GM23248 (cell line): ENCODE results near the gene AQP12A.

Experiments used
- EZH2 ChIP-seq: fragments of 200-600 bp; sonication (generic); IDR thresholded peaks from 2 replicates; pipeline ENCODE4 v1.6.1; 2018; ENCODE audit warnings: antibody characterized with exemption, mild to moderate bottlenecking; ENCODE audit not compliant: insufficient read depth, poor library complexity, severe bottlenecking
- EZH2phosphoT487 ChIP-seq: fragments of 200-600 bp; sonication (generic); IDR thresholded peaks from 2 replicates; pipeline ENCODE4 v1.6.1; 2018; ENCODE audit warnings: antibody characterized with exemption, moderate library complexity, mild to moderate bottlenecking, low read depth; ENCODE audit not compliant: insufficient read depth

DNA sequence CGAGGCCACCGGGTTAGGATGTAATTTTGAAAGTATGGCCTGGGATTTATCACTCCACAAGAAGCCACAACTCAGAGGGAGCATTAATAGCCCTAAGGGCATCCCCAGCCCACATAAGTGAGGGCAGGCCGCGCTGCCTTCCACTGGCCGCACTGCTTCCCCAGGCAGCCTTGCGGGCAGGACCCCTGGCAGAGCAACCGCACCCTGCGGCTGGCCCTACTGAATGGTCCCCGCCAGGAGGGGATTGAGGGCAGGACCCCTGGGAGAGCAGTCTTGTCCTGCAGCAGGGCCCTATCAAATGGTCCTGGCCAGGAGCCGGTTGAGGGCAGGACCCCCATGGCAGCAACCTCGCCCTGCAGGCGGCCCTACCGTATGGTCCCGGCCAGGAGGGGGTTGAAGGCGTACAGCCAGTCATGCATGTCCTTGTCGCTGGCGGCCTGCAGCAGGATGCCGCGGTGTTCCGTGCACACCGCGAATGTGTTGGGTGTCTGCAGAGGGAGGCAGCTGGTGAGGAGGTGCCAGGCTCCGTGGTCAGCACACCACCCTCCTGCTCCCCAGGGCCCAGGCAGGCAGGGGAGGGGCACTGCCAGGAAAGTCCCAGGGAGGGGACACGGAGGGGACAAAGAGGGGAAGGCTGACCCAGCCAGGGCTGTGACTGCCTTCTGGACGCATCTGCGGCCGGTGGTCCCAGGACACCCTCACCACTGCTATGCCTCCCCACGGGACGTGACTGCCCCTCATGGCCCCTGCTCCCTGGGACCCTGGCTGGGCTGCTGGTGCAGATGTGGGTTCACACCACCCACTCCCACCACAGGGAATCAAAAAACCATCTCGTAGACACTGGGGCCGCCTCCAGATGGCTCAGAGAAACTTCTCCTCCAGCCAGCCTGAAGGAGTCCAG, 26.3 kb downstream of the AQP12A start:
- TF ChIP-seq EZH2 (no peak), EZH2phosphoT487 (no peak)
